GM19467 (cell line): ENCODE results near the gene NT5C3A.
"Not testable (repeated sequence)": the region's sequence is repeated elsewhere in the genome, so short reads cannot be mapped to it uniquely, and the experiment has no call there.

ENCODE experiments used
- ATAC-seq: cut with Tn5 transposase; IDR thresholded peaks from one replicate; pipeline ENCODE4 v1.9.1; 2021; ENCODE audit warnings: mild to moderate bottlenecking, moderate library complexity; ENCODE audit not compliant: unreplicated experiment

The NT5C3A gene

GRCh38 chr7:33062023-33062781 is at the start of gene NT5C3A:
Gene NT5C3A (minus strand): TSS chr7:33062776. CDS start chr7:33062705, 71 bp downstream.
- peak; percentile 46 for ATAC-seq

- ATAC-seq, result no peak
Observed at GRCh38 chr7:33111614-33112013, 49.0 kb upstream of the NT5C3A start.

- no peak for ATAC-seq
Observed at GRCh38 chr7:33109758-33110238, 47.2 kb upstream of the NT5C3A start.

GRCh38 chr7:33109005-33109757 is 46.6 kb upstream of the NT5C3A start, which contains the start of gene RP9:
Gene RP9 (minus strand): TSS chr7:33109404. CDS start chr7:33109372, 32 bp downstream.
- peak; percentile 91 for ATAC-seq

- ATAC-seq, result no peak
Observed at GRCh38 chr7:33108554-33109004, 46.0 kb upstream of the NT5C3A start.

- ATAC-seq, result no peak
Observed at GRCh38 chr7:33107136-33108066, 44.8 kb upstream of the NT5C3A start.

- ATAC-seq, result no peak
Observed at GRCh38 chr7:33101906-33102305, 39.3 kb upstream of the NT5C3A start.

GRCh38 chr7:33100770-33101169 is 38.2 kb upstream of the NT5C3A start:
- ATAC-seq, result no peak

- ATAC-seq, result no peak
Observed at GRCh38 chr7:33099154-33099940, 36.8 kb upstream of the NT5C3A start.

- not testable (repeated sequence) for ATAC-seq
Observed at GRCh38 chr7:33094745-33095275, 32.2 kb upstream of the NT5C3A start.

GRCh38 chr7:33093266-33093665 is 30.7 kb upstream of the NT5C3A start:
- ATAC-seq, result no peak

- no peak for ATAC-seq
Observed at GRCh38 chr7:33091641-33092191, 29.1 kb upstream of the NT5C3A start.

GRCh38 chr7:33091111-33091531 is 28.5 kb upstream of the NT5C3A start:
- no peak for ATAC-seq

- no peak for ATAC-seq
Observed at GRCh38 chr7:33089142-33089541, 26.6 kb upstream of the NT5C3A start.

GRCh38 chr7:33087858-33088257 is 25.3 kb upstream of the NT5C3A start:
- no peak for ATAC-seq

GRCh38 chr7:33087356-33087755 is 24.8 kb upstream of the NT5C3A start:
- ATAC-seq, result no peak

- no peak for ATAC-seq
Observed at GRCh38 chr7:33079763-33080690, 17.5 kb upstream of the NT5C3A start.

- ATAC-seq, result no peak
Observed at GRCh38 chr7:33079096-33079495, 16.5 kb upstream of the NT5C3A start.
